H1 (cell line): ENCODE measurements around the gene ACACA. TPM values are rescaled to one million over a fixed set of nuclear protein-coding genes. Genes with fewer than 3 reads are reported as not detected.

Experiments used
- CTCF ChIA-PET: fragments of 300-600 bp; sonication (Branson Sonifier 250); formaldehyde crosslinking; loops from one replicate; lab custom pipeline; 2021; ENCODE audit not compliant: partially characterized antibody; lab: Charles Lee
- POLR2A ChIA-PET: fragments of 300-600 bp; sonication (Branson Sonifier 250); formaldehyde crosslinking; loops from one replicate; lab custom pipeline; 2021; ENCODE audit warnings: inconsistent platforms; ENCODE audit not compliant: partially characterized antibody; lab: Charles Lee
- DNase-seq, 2 experiments: peaks; one replicate each; pipeline versions ENCODE4 v3.0.0 to v3.0.0-alpha.2; 2010 to 2022; ENCODE audit warnings: low spot score in 2 of 2, low read depth in 1 of 2, mixed read lengths in 1 of 2
- FAIRE-seq: peaks from 2 replicates; lab custom pipeline; 2011; peaks lifted over from hg19 to GRCh38; lab: Jason Lieb, UNC
- H2AFZ ChIP-seq: 2 replicates; pipeline ENCODE4 v1.8.1; 2012; ENCODE audit warnings: low read length, inconsistent platforms
- H2AK5ac ChIP-seq: 2 replicates; pipeline ENCODE4 v1.6.1; 2013; ENCODE audit warnings: low read depth, low read length
- H2BK120ac ChIP-seq: replicated peaks from 2 replicates; pipeline ENCODE3; 2013; ENCODE audit warnings: low read depth, low read length, inconsistent platforms
- H2BK12ac ChIP-seq: 2 replicates; pipeline ENCODE4 v1.6.1; 2013; ENCODE audit warnings: low read depth, low read length
- H2BK15ac ChIP-seq: 2 replicates; pipeline ENCODE4 v1.6.1; 2013; ENCODE audit warnings: low read length
- H2BK20ac ChIP-seq: 2 replicates; pipeline ENCODE4 v1.6.1; 2013; ENCODE audit warnings: low read length
- H2BK5ac ChIP-seq: 2 replicates; pipeline ENCODE4 v1.6.1; 2013; ENCODE audit warnings: low read depth, low read length
- H3K14ac ChIP-seq: 2 replicates; pipeline ENCODE4 v1.6.1; 2013; ENCODE audit warnings: inconsistent platforms; ENCODE audit not compliant: insufficient read length
- H3K18ac ChIP-seq: 2 replicates; pipeline ENCODE4 v1.6.1; 2013; ENCODE audit warnings: low read length; ENCODE audit errors: extremely low read depth
- H3K23ac ChIP-seq: 2 replicates; pipeline ENCODE4 v1.6.1; 2013; ENCODE audit warnings: inconsistent platforms; ENCODE audit not compliant: insufficient read length
- H3K23me2 ChIP-seq: 2 replicates; pipeline ENCODE4 v1.6.1; 2013; ENCODE audit warnings: low read depth, low read length
- H3K27ac ChIP-seq: 2 replicates; pipeline ENCODE4 v1.6.1; 2011; ENCODE audit warnings: low read depth, low read length, inconsistent platforms
- H3K27me3 ChIP-seq, 4 experiments: replicated peaks in 1 of 4; 1 replicate in 1 of 4; 2 replicates in 3 of 4; pipeline versions ENCODE4 v1.6.1 to v1.8.1; 2011 to 2013; ENCODE audit warnings: low read length in 3 of 4, mild to moderate bottlenecking in 3 of 4, inconsistent platforms in 2 of 4, mixed read lengths in 2 of 4, moderate library complexity in 1 of 4; ENCODE audit not compliant: control insufficient read depth in 3 of 4, insufficient read depth in 3 of 4; ENCODE audit errors: extremely low read depth in 1 of 4
- H3K36me3 ChIP-seq, 4 experiments: 2 replicates each; pipeline versions ENCODE4 v1.6.1 to v1.8.1; 2011 to 2013; ENCODE audit warnings: mild to moderate bottlenecking in 4 of 4, low read length in 3 of 4, moderate library complexity in 2 of 4, control low read depth in 1 of 4, inconsistent platforms in 1 of 4; ENCODE audit not compliant: insufficient read depth in 4 of 4, control insufficient read depth in 2 of 4
- H3K4ac ChIP-seq: replicated peaks from 2 replicates; pipeline ENCODE3; 2013; ENCODE audit warnings: low read length, low read depth, mixed read lengths, inconsistent platforms; ENCODE audit not compliant: insufficient read length
- H3K4me1 ChIP-seq, 4 experiments: replicated peaks in 1 of 4; 1 replicate in 1 of 4; 2 replicates in 3 of 4; pipeline versions ENCODE4 v1.6.1 to v1.8.1; 2011 to 2013; ENCODE audit warnings: low read length in 3 of 4, inconsistent platforms in 2 of 4, mixed read lengths in 1 of 4; ENCODE audit not compliant: insufficient read depth in 4 of 4, control insufficient read depth in 3 of 4
- H3K4me2 ChIP-seq, 2 experiments: 2 replicates each; pipeline versions ENCODE4 v1.6.1 to v1.8.1; 2011 to 2013; ENCODE audit warnings: low read depth in 2 of 2, low read length in 2 of 2, control low read depth in 1 of 2, inconsistent platforms in 1 of 2, mild to moderate bottlenecking in 1 of 2; ENCODE audit not compliant: insufficient read depth in 1 of 2
- H3K4me3 ChIP-seq, 4 experiments: fragments of 200-600, 300-600 bp in 1 of 4; sonication (generic), shearing (Covaris generic), sonication (Bioruptor Twin) in 1 of 4; 2 replicates each; pipeline versions ENCODE4 v1.5.1 to v1.8.1; 2011 to 2016; ENCODE audit warnings: low read length in 4 of 4, low read depth in 3 of 4, control low read depth in 2 of 4, inconsistent platforms in 2 of 4, mild to moderate bottlenecking in 2 of 4, mixed read lengths in 1 of 4, moderate library complexity in 1 of 4; ENCODE audit not compliant: insufficient read depth in 2 of 4; ENCODE audit errors: extremely low read depth in 1 of 4
- H3K56ac ChIP-seq: replicated peaks from 2 replicates; pipeline ENCODE3; 2013; ENCODE audit warnings: low read depth, mild to moderate bottlenecking, mixed read lengths, low read length, inconsistent platforms; ENCODE audit not compliant: insufficient read length
- H3K79me1 ChIP-seq: 2 replicates; pipeline ENCODE4 v1.6.1; 2013; ENCODE audit warnings: low read depth, low read length, control low read depth
- H3K79me2 ChIP-seq, 2 experiments: 2 replicates each; pipeline versions ENCODE4 v1.6.1 to v1.8.1; 2012 to 2013; ENCODE audit warnings: low read length in 2 of 2, mild to moderate bottlenecking in 2 of 2, inconsistent platforms in 1 of 2; ENCODE audit not compliant: insufficient read depth in 2 of 2, control insufficient read depth in 1 of 2
- H3K9ac ChIP-seq, 4 experiments: replicated peaks in 1 of 4; 1 replicate in 1 of 4; 2 replicates in 3 of 4; pipeline versions ENCODE4 v1.6.1 to v1.8.1; 2011 to 2013; ENCODE audit warnings: low read depth in 3 of 4, low read length in 3 of 4, control low read depth in 2 of 4, mild to moderate bottlenecking in 2 of 4, moderate library complexity in 2 of 4, inconsistent platforms in 1 of 4; ENCODE audit errors: extremely low read depth in 1 of 4
- H3K9me3 ChIP-seq, 2 experiments: 2 replicates each; pipeline versions ENCODE4 v1.6.1 to v1.8.1; 2012 to 2013; ENCODE audit warnings: mild to moderate bottlenecking in 2 of 2, moderate library complexity in 2 of 2, control low read depth in 1 of 2, inconsistent platforms in 1 of 2, low read depth in 1 of 2, low read length in 1 of 2, mixed read lengths in 1 of 2; ENCODE audit not compliant: insufficient read depth in 2 of 2
- H4K20me1 ChIP-seq, 2 experiments: replicated peaks in 1 of 2; 2 replicates each; pipeline versions ENCODE3 to v1.8.1; 2011 to 2013; ENCODE audit warnings: inconsistent platforms in 2 of 2, low read length in 2 of 2, mild to moderate bottlenecking in 1 of 2; ENCODE audit not compliant: insufficient read depth in 2 of 2, control insufficient read depth in 1 of 2
- H4K5ac ChIP-seq: 2 replicates; pipeline ENCODE4 v1.6.1; 2013; ENCODE audit warnings: low read length, low read depth, mixed read lengths, inconsistent platforms; ENCODE audit not compliant: insufficient read length
- H4K8ac ChIP-seq: 2 replicates; pipeline ENCODE4 v1.8.0; 2013; ENCODE audit warnings: mild to moderate bottlenecking, moderate library complexity, low read length, inconsistent platforms; ENCODE audit not compliant: insufficient read depth; ENCODE audit errors: extremely low read depth
- H4K91ac ChIP-seq: replicated peaks from 2 replicates; pipeline ENCODE3; 2013; ENCODE audit warnings: low read length, mixed read lengths, inconsistent platforms; ENCODE audit not compliant: insufficient read length
- BRCA1 ChIP-seq: IDR thresholded peaks from 2 replicates; pipeline ENCODE4 v1.6.1; 2012; ENCODE audit warnings: low read depth, low read length, improper control_type of control experiment
- CEBPB ChIP-seq: IDR thresholded peaks from 2 replicates; pipeline ENCODE4 v1.6.1; 2012; ENCODE audit warnings: low read depth, low read length
- KDM5A ChIP-seq: fragments of 200-600 bp; IDR thresholded peaks from 2 replicates; pipeline ENCODE4 v1.7.1; 2012; ENCODE audit warnings: mild to moderate bottlenecking, low read length, inconsistent platforms, mixed read lengths
- MAFK ChIP-seq: IDR thresholded peaks from 2 replicates; pipeline ENCODE4 v1.6.1; 2012; ENCODE audit warnings: low read depth, mild to moderate bottlenecking, improper control_type of control experiment, low read length
- POLR2A ChIP-seq, 2 experiments: IDR thresholded peaks; 1 replicate in 1 of 2; 2 replicates in 1 of 2; pipeline ENCODE4 v1.6.1; 2011; ENCODE audit warnings: low read depth in 2 of 2, low read length in 2 of 2, mild to moderate bottlenecking in 2 of 2; ENCODE audit errors: control extremely low read depth in 1 of 2
- RNF2 ChIP-seq: fragments of 200-900, 300-1000 bp; sonication (generic); IDR thresholded peaks from 2 replicates; pipeline ENCODE4 v1.7.1; 2016; ENCODE audit warnings: borderline replicate concordance, low read depth, mild to moderate bottlenecking, antibody characterized with exemption, low read length; ENCODE audit not compliant: poor library complexity, severe bottlenecking; ENCODE audit errors: missing control alignments
- SIN3A ChIP-seq, 2 experiments: IDR thresholded peaks in 1 of 2; conservative IDR thresholded peaks in 1 of 2; 2 replicates each; pipeline ENCODE4 v1.6.1; 2011 to 2012; ENCODE audit warnings: low read length in 2 of 2, improper control_type of control experiment in 1 of 2, low read depth in 1 of 2, mild to moderate bottlenecking in 1 of 2
- TAF1 ChIP-seq: IDR thresholded peaks from 2 replicates; pipeline ENCODE4 v1.6.1; 2011; ENCODE audit warnings: mild to moderate bottlenecking, low read depth, low read length
- TAF7 ChIP-seq: optimal IDR thresholded peaks from 2 replicates; pipeline ENCODE3; 2011; ENCODE audit warnings: low read depth, mild to moderate bottlenecking, inconsistent platforms, low read length, moderate library complexity, borderline replicate concordance
- TEAD4 ChIP-seq: IDR thresholded peaks from 2 replicates; pipeline ENCODE4 v1.6.1; 2012; ENCODE audit warnings: low read depth, low read length, inconsistent platforms, mixed read lengths
- WGBS, 2 experiments: shearing (Covaris generic) in 1 of 2; methylation state at CpG; one replicate each; pipeline versions ENCODE4 v1.1.6 to v1.1.7; 2013 to 2015; ENCODE audit warnings: low lambda C conversion rate in 2 of 2, mixed read lengths in 2 of 2, inconsistent platforms in 1 of 2, low coverage in 1 of 2, missing lambda C conversion rate in 1 of 2; ENCODE audit not compliant: insufficient replicate concordance in 2 of 2, insufficient coverage in 1 of 2, insufficient read length in 1 of 2; ENCODE audit errors: extremely low coverage in 1 of 2, missing lambda C conversion rate in 1 of 2; 5-methylcytosine and 5-hydroxymethylcytosine counted together
- polyA plus RNA-seq, 7 experiments: library from polyadenylated mRNA; depleted of rRNA in 3 of 7; stranded (reverse) in 5 of 7; unstranded in 2 of 7; fragments of >200 nt in 5 of 7; fragments of 200-250 nt in 2 of 7; gene quantifications; 1 replicate in 5 of 7; 2 replicates in 1 of 7; 4 replicates in 1 of 7; pipeline versions ENCODE4 v1.2.1 to v1.2.3, GENCODE V29; 2011 to 2013; ENCODE audit warnings: missing spikeins in 2 of 7, mixed read lengths in 2 of 7
- total RNA-seq: library from RNA; stranded (reverse); fragmentation: NEBNext Ultra II Directional; extraction: Animal tissue kit (Norgen Biotek cat#: 25700); gene quantifications from 2 replicates; pipeline ENCODE4 v1.2.1, GENCODE V29; 2021

ACACA gene
- total and polyA plus RNA-seq, 2 of the 8 experiments (the other 6 are each of a cell fraction or from before 2014, with no cell fraction given) = 74.0 to 160 TPM

- Histone ChIP-seq H2BK12ac (no peak overlapping the region), H3K18ac (no peak overlapping the region), H3K4me3 (no peak overlapping the region), H3K9me3 (no peaks in the 10 kb centered on the region), H3K27me3 (no peaks in the 10 kb centered on the region), H3K36me3 (peaks cover 16 to 60% (median 32%) of the 10 kb centered on the region in 4 experiments), H2AFZ (no peak overlapping the region), H3K4ac (no peak overlapping the region), H3K23me2 (no peaks in the 10 kb centered on the region), H3K79me2 (no peaks in the 10 kb centered on the region), H3K23ac (no peak overlapping the region), H4K91ac (no peak overlapping the region), H4K8ac (no peak overlapping the region), H3K14ac (no peak overlapping the region), H4K5ac (no peak overlapping the region), H2BK20ac (no peak overlapping the region), H2BK15ac (no peak overlapping the region), H2BK120ac (no peak overlapping the region), H3K27ac (no peak overlapping the region), H2AK5ac (no peak overlapping the region), H3K4me2 (no peak overlapping the region), H3K9ac (no peak overlapping the region), H3K4me1 (no peaks in the 10 kb centered on the region), H4K20me1 (no peaks in the 10 kb centered on the region), H3K56ac (no peak overlapping the region), H3K79me1 (no peaks in the 10 kb centered on the region), H2BK5ac (no peak overlapping the region)
- WGBS, 2 experiments = 91% methylated on average over 6 of the region's 6 CpGs; no CpG with 5 or more reads in 1 of the 2 experiments
- DNase-seq (no peak), FAIRE-seq (no peak)
- POLR2A ChIA-PET = no interaction called here
- CTCF ChIA-PET = no interaction called here
- TF ChIP-seq RNF2 = no peak
- TF ChIP-seq POLR2A (IDR thresholded peaks at IDR 0.05; ENCODE audit: control extremely low read depth in 1 of 2, low read depth in 2 of 2, low read length in 2 of 2) = no peak
- no peak for TF ChIP-seq TAF7
- no peak for TF ChIP-seq SIN3A (conservative IDR thresholded peaks at IDR 0.05 in 1 of 2, IDR thresholded peaks at IDR 0.05 in 1 of 2; ENCODE audit: low read depth in 1 of 2, low read length in 2 of 2)
- TF ChIP-seq TEAD4 = no peak
- TF ChIP-seq MAFK = no peak
- no peak for TF ChIP-seq CEBPB
- no peak for TF ChIP-seq KDM5A
- TF ChIP-seq TAF1 = no peak
- TF ChIP-seq BRCA1 = no peak
Measured at GRCh38 chr17:37274461-37274860, 132.2 kb downstream of the ACACA start.
